IMR-90 (cell line): ENCODE measurements around the gene GFER. TPM values are rescaled to one million over a fixed set of nuclear protein-coding genes. Genes with fewer than 3 reads are reported as not detected.
A peak's percentile ranks its signal among the peaks of the same experiment; 100 is the strongest.

Experiments
- ATAC-seq: fragments of 200-7000 bp; cut with Tn5 transposase; 2 replicates; pipeline ENCODE4 v1.9.1; 2020; ENCODE audit warnings: low read depth, mild to moderate bottlenecking, moderate library complexity
- BruUV-seq: library from RNA; stranded (reverse); fragments of 400-500 nt; replicated peaks from 2 replicates; lab custom pipeline; 2021; lab: Mats Ljungman, UMichigan
- CTCF ChIA-PET: fragments of 300-600 bp; formaldehyde crosslinking; extraction: SDS; loops from one replicate; lab custom pipeline; 2021; ENCODE audit warnings: antibody characterized with exemption; lab: Yijun Ruan, JAX
- POLR2A ChIA-PET: fragments of 300-600 bp; sonication (Branson Sonifier 250); formaldehyde crosslinking; loops from one replicate; lab custom pipeline; 2022; ENCODE audit warnings: antibody characterized with exemption; ENCODE audit not compliant: unreplicated experiment; lab: Charles Lee
- DNase-seq: peaks from one replicate; pipeline ENCODE4 v3.0.0; 2013
- H2AFZ ChIP-seq: replicated peaks from 2 replicates; pipeline ENCODE3; 2013; ENCODE audit warnings: low read length, mild to moderate bottlenecking; ENCODE audit not compliant: poor library complexity
- H2AK5ac ChIP-seq: 2 replicates; pipeline ENCODE4 v1.6.1; 2013; ENCODE audit warnings: low read depth, low read length, inconsistent platforms
- H2AK9ac ChIP-seq: replicated peaks from 2 replicates; pipeline ENCODE3; 2013; ENCODE audit warnings: mild to moderate bottlenecking, low read depth, low read length, moderate library complexity; ENCODE audit not compliant: poor library complexity
- H2BK120ac ChIP-seq: 2 replicates; pipeline ENCODE4 v1.6.1; 2013; ENCODE audit warnings: low read depth, low read length, inconsistent platforms
- H2BK15ac ChIP-seq: 3 replicates; pipeline ENCODE4 v1.6.1; 2013; ENCODE audit warnings: low read depth, low read length, inconsistent platforms
- H2BK20ac ChIP-seq: 2 replicates; pipeline ENCODE4 v1.6.1; 2013; ENCODE audit warnings: low read depth, mild to moderate bottlenecking, inconsistent platforms, low read length, moderate library complexity
- H2BK5ac ChIP-seq: 2 replicates; pipeline ENCODE4 v1.6.1; 2013; ENCODE audit warnings: mild to moderate bottlenecking, low read depth, low read length, inconsistent platforms; ENCODE audit not compliant: poor library complexity, severe bottlenecking
- H3K14ac ChIP-seq: replicated peaks from 2 replicates; pipeline ENCODE4 v1.6.1; 2013; ENCODE audit warnings: low read depth, low read length, inconsistent platforms
- H3K18ac ChIP-seq: 2 replicates; pipeline ENCODE4 v1.6.1; 2013; ENCODE audit warnings: low read depth, low read length, control low read depth
- H3K23ac ChIP-seq: 2 replicates; pipeline ENCODE4 v1.6.1; 2013; ENCODE audit warnings: low read depth, low read length, inconsistent platforms
- H3K27ac ChIP-seq: 2 replicates; pipeline ENCODE4 v1.5.1; 2013; ENCODE audit warnings: mild to moderate bottlenecking, control low read depth, low read length; ENCODE audit not compliant: insufficient read depth
- H3K27me3 ChIP-seq: 2 replicates; pipeline ENCODE4 v1.6.1; 2013; ENCODE audit warnings: low read length; ENCODE audit not compliant: control insufficient read depth, insufficient read depth
- H3K36me3 ChIP-seq: 2 replicates; pipeline ENCODE4 v1.6.1; 2013; ENCODE audit warnings: low read length, mixed read lengths; ENCODE audit not compliant: control insufficient read depth, insufficient read depth
- H3K4ac ChIP-seq: 2 replicates; pipeline ENCODE4 v1.6.1; 2013; ENCODE audit warnings: low read depth, low read length, inconsistent platforms
- H3K4me1 ChIP-seq: 2 replicates; pipeline ENCODE4 v1.6.1; 2013; ENCODE audit warnings: low read length, mixed read lengths; ENCODE audit not compliant: control insufficient read depth, insufficient read depth
- H3K4me2 ChIP-seq: 2 replicates; pipeline ENCODE4 v1.6.1; 2013; ENCODE audit warnings: low read depth, mild to moderate bottlenecking, control low read depth, low read length, moderate library complexity
- H3K4me3 ChIP-seq: 2 replicates; pipeline ENCODE4 v1.5.1; 2013; ENCODE audit warnings: low read depth, mild to moderate bottlenecking, control low read depth, low read length, moderate library complexity; ENCODE audit not compliant: insufficient read depth
- H3K56ac ChIP-seq: 2 replicates; pipeline ENCODE4 v1.6.1; 2013; ENCODE audit warnings: low read length, inconsistent platforms; ENCODE audit not compliant: insufficient read depth; ENCODE audit errors: extremely low read depth
- H3K79me1 ChIP-seq, 2 experiments: 2 replicates each; pipeline ENCODE4 v1.6.1; 2013; ENCODE audit warnings: low read length in 2 of 2, inconsistent platforms in 1 of 2, low read depth in 1 of 2
- H3K9ac ChIP-seq: 2 replicates; pipeline ENCODE4 v1.6.1; 2013; ENCODE audit warnings: low read depth, low read length, control low read depth
- H3K9me1 ChIP-seq: 2 replicates; pipeline ENCODE4 v1.6.1; 2013; ENCODE audit warnings: low read length, inconsistent platforms; ENCODE audit not compliant: insufficient read depth
- H3K9me3 ChIP-seq: 2 replicates; pipeline ENCODE4 v1.6.1; 2013; ENCODE audit warnings: low read length; ENCODE audit not compliant: control insufficient read depth, insufficient read depth
- H4K20me1 ChIP-seq: 2 replicates; pipeline ENCODE4 v1.6.1; 2013; ENCODE audit warnings: low read length, inconsistent platforms; ENCODE audit not compliant: insufficient read depth
- H4K5ac ChIP-seq: 2 replicates; pipeline ENCODE4 v1.6.1; 2013; ENCODE audit warnings: mild to moderate bottlenecking, low read depth, low read length, control low read depth
- H4K8ac ChIP-seq, 2 experiments: 2 replicates each; pipeline ENCODE4 v1.6.1; 2013; ENCODE audit warnings: low read depth in 2 of 2, low read length in 2 of 2, control low read depth in 1 of 2, inconsistent platforms in 1 of 2
- H4K91ac ChIP-seq: 2 replicates; pipeline ENCODE4 v1.6.1; 2013; ENCODE audit warnings: low read depth, low read length, inconsistent platforms; ENCODE audit not compliant: insufficient read depth
- MAZ ChIP-seq: IDR thresholded peaks from 2 replicates; pipeline ENCODE4 v1.6.1; 2012; ENCODE audit warnings: low read depth, mild to moderate bottlenecking, low read length, improper control_type of control experiment, moderate library complexity, borderline replicate concordance
- MXI1 ChIP-seq: IDR thresholded peaks from 2 replicates; pipeline ENCODE4 v1.6.1; 2012; ENCODE audit warnings: low read depth, mild to moderate bottlenecking, low read length, moderate library complexity, borderline replicate concordance
- RAD21 ChIP-seq: IDR thresholded peaks from 2 replicates; pipeline ENCODE4 v1.6.1; 2012; ENCODE audit warnings: low read length, improper control_type of control experiment
- RCOR1 ChIP-seq: IDR thresholded peaks from 2 replicates; pipeline ENCODE4 v1.6.1; 2012; ENCODE audit warnings: mild to moderate bottlenecking, low read length, improper control_type of control experiment; ENCODE audit not compliant: insufficient replicate concordance
- WGBS, 2 experiments: methylation state at CpG; one replicate each; pipeline versions ENCODE4 v1.1.5 to v1.1.7; 2013; ENCODE audit warnings: missing lambda C conversion rate in 2 of 2; ENCODE audit not compliant: insufficient read length in 1 of 2; ENCODE audit errors: extremely low coverage in 2 of 2; 5-methylcytosine and 5-hydroxymethylcytosine counted together
- dilution Hi-C: fragments of 300-500 bp; cut with HindIII; formaldehyde crosslinking; loops from one replicate; pipeline ENCODE4 v1.14.3; 2018; ENCODE audit warnings: low sequenced_read_pairs; ENCODE audit not compliant: unreplicated experiment
- in situ Hi-C: fragments of 300-500 bp; cut with MboI; formaldehyde crosslinking; loops from 3 replicates; pipeline ENCODE4 v1.14.3; 2019; ENCODE audit warnings: low sequenced_read_pairs, inconsistent platforms, mixed read lengths
- intact Hi-C: fragments of 100-400 bp; cut with micrococcal nuclease; formaldehyde crosslinking; loops from 2 replicates; pipeline ENCODE4 v1.10.0; 2022
- polyA plus RNA-seq, 3 experiments: library from polyadenylated mRNA; depleted of rRNA; stranded (reverse); fragments of >200 nt; gene quantifications; 2 replicates each; pipeline ENCODE4 v1.2.3, GENCODE V29; 2012; ENCODE audit warnings: low replicate concordance in 1 of 3
- total RNA-seq: library from RNA; depleted of rRNA; stranded (reverse); fragments of >200 nt; gene quantifications from 2 replicates; pipeline ENCODE4 v1.2.3, GENCODE V29; 2012

GFER gene
- total and polyA plus RNA-seq, 2 of the 4 experiments (the other 2 are of a cell fraction): 6.8 to 19.8 TPM

GRCh38 chr16:2005646-2006045, 21.7 kb downstream of the GFER start:
- TF ChIP-seq MAZ: no peak
- no peak for TF ChIP-seq RAD21
- no peak for TF ChIP-seq MXI1
- TF ChIP-seq RCOR1: no peak
- peaks cover 19 to 90% of the 10 kb centered on the region in 2 experiments; a peak in 3 of 4 replicates for H3K79me1 ChIP-seq
- H2AK5ac ChIP-seq: 0 out of 2 replicates have a peak overlapping the region, but pooled peaks have one; percentile 16
- no peak overlapping the region for H4K91ac ChIP-seq
- no peak overlapping the region for H3K14ac ChIP-seq
- H2BK15ac ChIP-seq: no peak overlapping the region
- peaks cover 27% of the 10 kb centered on the region for H3K4me1 ChIP-seq
- H2AFZ ChIP-seq: no peak overlapping the region
- in situ Hi-C loops (no loop called here), intact Hi-C loops (no loop called here), dilution Hi-C loops (no loop called here)
- DNase-seq (no peak), ATAC-seq (no peak)
- no peak overlapping the region for H3K9ac ChIP-seq
- no peak overlapping the region for H3K18ac ChIP-seq
- H3K27ac ChIP-seq: no peak overlapping the region
- no peak overlapping the region for H3K4me3 ChIP-seq
- H3K4me2 ChIP-seq: no peak overlapping the region
- H2AK9ac ChIP-seq: no peak overlapping the region
- no peak overlapping the region for H4K8ac ChIP-seq
- ChIA-PET CTCF (no interaction called here), POLR2A (no interaction called here)
- H2BK5ac ChIP-seq: no peak overlapping the region
- no peak overlapping the region; the same call in 1 of the 2 replicates for H3K23ac ChIP-seq
- H2BK20ac ChIP-seq: no peak overlapping the region
- no peak overlapping the region for H3K56ac ChIP-seq
- peaks cover 8% of the 10 kb centered on the region; the same call in 1 of the 2 replicates for H3K9me1 ChIP-seq
- H3K4ac ChIP-seq: no peak overlapping the region
- no peak overlapping the region for H2BK120ac ChIP-seq
- no peak overlapping the region for H4K5ac ChIP-seq
- H3K36me3 ChIP-seq: peaks cover 37% of the 10 kb centered on the region
- no peaks in the 10 kb centered on the region for H3K9me3 ChIP-seq
- no TSS peak for BruUV-seq
- WGBS, 2 experiments: 86% methylated on average over 9 of the region's 21 CpGs; no CpG with 5 or more reads in 1 of the 2 experiments
- no peaks in the 10 kb centered on the region for H3K27me3 ChIP-seq
- peaks cover 79% of the 10 kb centered on the region for H4K20me1 ChIP-seq
